Brain microvascular endothelial cell (primary cell): ENCODE measurements around the gene DPF3.

Experiments
- DNase-seq: peaks from one replicate; pipeline ENCODE4 v3.0.0-alpha.2; 2020
- H3K27ac ChIP-seq: fragments of 250-450 bp; sonication (Bioruptor Pico); 2 replicates; pipeline ENCODE4 v1.5.1; 2020; ENCODE audit warnings: mild to moderate bottlenecking, moderate library complexity
- H3K27me3 ChIP-seq: fragments of 250-450 bp; sonication (Bioruptor Pico); replicated peaks from 2 replicates; pipeline ENCODE4 v1.5.1; 2020; ENCODE audit warnings: mild to moderate bottlenecking
- H3K36me3 ChIP-seq: fragments of 250-450 bp; sonication (Bioruptor Pico); replicated peaks from 2 replicates; pipeline ENCODE4 v1.5.1; 2020; ENCODE audit warnings: mild to moderate bottlenecking
- H3K4me3 ChIP-seq: 2 replicates; pipeline ENCODE4 v1.5.1; 2011; ENCODE audit warnings: low read depth, mild to moderate bottlenecking, control low read depth, low read length, moderate library complexity
- CTCF ChIP-seq: IDR thresholded peaks from 2 replicates; pipeline ENCODE4 v1.5.1; 2011; ENCODE audit warnings: low read depth, mild to moderate bottlenecking, moderate library complexity, low read length, control low read depth, inconsistent platforms; ENCODE audit errors: missing control alignments
- in situ Hi-C: cut with HindIII; loops from 2 replicates; pipeline ENCODE4 v1.10.0; 2017; ENCODE audit warnings: low sequenced_read_pairs, low pct_ligation_motif_present

The DPF3 gene

GRCh38 chr14:72634691-72635616 lies 258.9 kb downstream of the DPF3 start:
- TF ChIP-seq CTCF, result no peak
- in situ Hi-C loops, result no loop called here
- H3K4me3 ChIP-seq, result no peak overlapping the region
- no peak for DNase-seq
- no peaks in the 10 kb centered on the region for H3K36me3 ChIP-seq
- no peak overlapping the region for H3K27ac ChIP-seq
- no peaks in the 10 kb centered on the region for H3K27me3 ChIP-seq

GRCh38 chr14:72633551-72633950 lies 260.4 kb downstream of the DPF3 start:
- Histone ChIP-seq H3K36me3 (no peaks in the 10 kb centered on the region), H3K27ac (no peak overlapping the region), H3K27me3 (no peaks in the 10 kb centered on the region), H3K4me3 (no peak overlapping the region)
- no peak for TF ChIP-seq CTCF
- no peak for DNase-seq
- in situ Hi-C loops, result no loop called here

GRCh38 chr14:72632727-72633126 lies 261.2 kb downstream of the DPF3 start:
- no peak for TF ChIP-seq CTCF
- Histone ChIP-seq H3K36me3 (no peaks in the 10 kb centered on the region), H3K4me3 (no peak overlapping the region), H3K27me3 (no peaks in the 10 kb centered on the region), H3K27ac (no peak overlapping the region)
- in situ Hi-C loops, result no loop called here
- DNase-seq, result no peak

- no peak for DNase-seq
- TF ChIP-seq CTCF, result no peak
Measured at GRCh38 chr14:72631401-72631800, 262.5 kb downstream of the DPF3 start.

GRCh38 chr14:72630374-72630773 lies 263.5 kb downstream of the DPF3 start:
- H3K36me3 ChIP-seq, result no peaks in the 10 kb centered on the region
- DNase-seq, result no peak
- no peak overlapping the region for H3K27ac ChIP-seq
- in situ Hi-C loops, result no loop called here
- TF ChIP-seq CTCF, result no peak
- H3K4me3 ChIP-seq, result no peak overlapping the region
- H3K27me3 ChIP-seq, result no peaks in the 10 kb centered on the region

More at GRCh38 chr14:72631401-72631800, 262.5 kb downstream of the DPF3 start:
- Histone ChIP-seq H3K27ac (no peak overlapping the region), H3K27me3 (no peaks in the 10 kb centered on the region), H3K36me3 (no peaks in the 10 kb centered on the region), H3K4me3 (no peak overlapping the region)
- in situ Hi-C loops, result no loop called here

GRCh38 chr14:72629534-72629933 lies 264.4 kb downstream of the DPF3 start:
- no peak overlapping the region for H3K27ac ChIP-seq
- H3K27me3 ChIP-seq, result no peaks in the 10 kb centered on the region
- H3K36me3 ChIP-seq, result no peaks in the 10 kb centered on the region
- no peak for DNase-seq
- in situ Hi-C loops, result no loop called here
- H3K4me3 ChIP-seq, result no peak overlapping the region
- TF ChIP-seq CTCF, result no peak
